Measurements from ENCODE around the gene RPL13. TPM values are rescaled to one million over a fixed set of nuclear protein-coding genes. Genes with fewer than 3 reads are reported as not detected.

RPL13 gene
- total RNA-seq, 1 experiment from 2014 or later, result 2,157 TPM

GRCh38 chr16:89545831-89546574 is 14.5 kb upstream of the RPL13 start:
- Mint-ChIP-seq H3K4me1 (no peaks in the 10 kb centered on the region), H3K36me3 (ENCODE audit: insufficient read depth in 1 of 3, low read depth in 3 of 3) (peaks cover 17 to 75% (median 70%) of the 10 kb centered on the region in 3 experiments; a peak in 5 of 7 replicates), H3K9me3 (no peaks in the 10 kb centered on the region), H3K4me3 (no peak overlapping the region), H3K27me3 (ENCODE audit: low read depth) (no peaks in the 10 kb centered on the region), H3K27ac (no peak overlapping the region)
- no peak overlapping the region for H3K23ac ChIP-seq (ENCODE audit: insufficient read length, low read depth, low read length)
- H3K18ac ChIP-seq (ENCODE audit: insufficient read length, low read depth, low read length), result no peak overlapping the region
- H2AFZ ChIP-seq (ENCODE audit: low read length), result no peak overlapping the region
- no peak overlapping the region for H3T11ph ChIP-seq (ENCODE audit: low read length)
- H4K5ac ChIP-seq (ENCODE audit: insufficient read length, low read depth, low read length), result no peak overlapping the region
- no peaks in the 10 kb centered on the region for H3K27me3 ChIP-seq (ENCODE audit: insufficient read depth, low read length)
- no peak overlapping the region for H4K91ac ChIP-seq (ENCODE audit: insufficient read length, low read depth, low read length)
- WGBS (ENCODE audit: extremely low coverage, insufficient read length, low lambda C conversion rate), result no CpG with 5 or more reads among the region's 26 CpGs
- no peak overlapping the region for H2AK5ac ChIP-seq (ENCODE audit: insufficient read length, low read length)
- H3K56ac ChIP-seq (ENCODE audit: insufficient read length, low read depth, low read length), result no peak overlapping the region
- H2BK5ac ChIP-seq (ENCODE audit: insufficient read length, low read length), result no peak overlapping the region
- TF ChIP-seq CTCF (conservative IDR thresholded peaks at IDR 0.05), result no peak
- H3K4me1 ChIP-seq (ENCODE audit: insufficient read depth, low read length), result no peaks in the 10 kb centered on the region
- no peak overlapping the region for H4K8ac ChIP-seq (replicated peaks; ENCODE audit: insufficient read length, low read depth, low read length)
- no peak overlapping the region for H3K4me2 ChIP-seq (ENCODE audit: insufficient read depth, insufficient read length, low read length)
- no peak overlapping the region for H3K27ac ChIP-seq (ENCODE audit: insufficient read length, low read depth, low read length)
- no peaks in the 10 kb centered on the region for H4K20me1 ChIP-seq (ENCODE audit: control insufficient read depth, insufficient read depth, insufficient read length)
- no peak overlapping the region for H3K4ac ChIP-seq (ENCODE audit: low read depth, low read length)
- no peaks in the 10 kb centered on the region for H3K9me3 ChIP-seq (ENCODE audit: control insufficient read depth, low read depth, low read length)
- H2BK120ac ChIP-seq (ENCODE audit: low read depth, low read length, poor library complexity, severe bottlenecking), result no peak overlapping the region
- no peaks in the 10 kb centered on the region for H3K23me2 ChIP-seq (ENCODE audit: insufficient read length, low read depth, low read length, poor library complexity, severe bottlenecking)
- H3K79me2 ChIP-seq (ENCODE audit: insufficient read depth, low read length), result no peaks in the 10 kb centered on the region
- no peak overlapping the region for H3K14ac ChIP-seq (ENCODE audit: insufficient read depth, low read length)
- H2BK20ac ChIP-seq (ENCODE audit: low read depth, low read length, poor library complexity, severe bottlenecking), result no peak overlapping the region
- no peaks in the 10 kb centered on the region for H3K79me1 ChIP-seq (ENCODE audit: insufficient read depth, low read depth, low read length, poor library complexity, severe bottlenecking)
- H3K9ac ChIP-seq (ENCODE audit: extremely low read depth, insufficient read length, low read length), result no peak overlapping the region
- H2BK15ac ChIP-seq (ENCODE audit: low read depth, low read length), result no peak overlapping the region
- no peak for DNase-seq
- H2BK12ac ChIP-seq (ENCODE audit: insufficient read length, low read depth, low read length), result no peak overlapping the region
